IMR-90 (cell line): Measurements from ENCODE around the gene STAC3. TPM values are rescaled to one million over a fixed set of nuclear protein-coding genes. Genes with fewer than 3 reads are reported as not detected.

Source experiments
- ATAC-seq: fragments of 200-7000 bp; cut with Tn5 transposase; 2 replicates; pipeline ENCODE4 v1.9.1; 2020; ENCODE audit warnings: low read depth, mild to moderate bottlenecking, moderate library complexity
- BruUV-seq: library from RNA; stranded (reverse); fragments of 400-500 nt; replicated peaks from 2 replicates; lab custom pipeline; 2021; lab: Mats Ljungman, UMichigan
- CTCF ChIA-PET: fragments of 300-600 bp; formaldehyde crosslinking; extraction: SDS; loops from one replicate; lab custom pipeline; 2021; ENCODE audit warnings: antibody characterized with exemption; lab: Yijun Ruan, JAX
- POLR2A ChIA-PET: fragments of 300-600 bp; sonication (Branson Sonifier 250); formaldehyde crosslinking; loops from one replicate; lab custom pipeline; 2022; ENCODE audit warnings: antibody characterized with exemption; ENCODE audit not compliant: unreplicated experiment; lab: Charles Lee
- DNase-seq: peaks from one replicate; pipeline ENCODE4 v3.0.0; 2013
- H2AFZ ChIP-seq: replicated peaks from 2 replicates; pipeline ENCODE3; 2013; ENCODE audit warnings: low read length, mild to moderate bottlenecking; ENCODE audit not compliant: poor library complexity
- H2AK5ac ChIP-seq: 2 replicates; pipeline ENCODE4 v1.6.1; 2013; ENCODE audit warnings: low read depth, low read length, inconsistent platforms
- H2AK9ac ChIP-seq: replicated peaks from 2 replicates; pipeline ENCODE3; 2013; ENCODE audit warnings: mild to moderate bottlenecking, low read depth, low read length, moderate library complexity; ENCODE audit not compliant: poor library complexity
- H2BK120ac ChIP-seq: 2 replicates; pipeline ENCODE4 v1.6.1; 2013; ENCODE audit warnings: low read depth, low read length, inconsistent platforms
- H2BK15ac ChIP-seq: 3 replicates; pipeline ENCODE4 v1.6.1; 2013; ENCODE audit warnings: low read depth, low read length, inconsistent platforms
- H2BK20ac ChIP-seq: 2 replicates; pipeline ENCODE4 v1.6.1; 2013; ENCODE audit warnings: low read depth, mild to moderate bottlenecking, inconsistent platforms, low read length, moderate library complexity
- H2BK5ac ChIP-seq: 2 replicates; pipeline ENCODE4 v1.6.1; 2013; ENCODE audit warnings: mild to moderate bottlenecking, low read depth, low read length, inconsistent platforms; ENCODE audit not compliant: poor library complexity, severe bottlenecking
- H3K14ac ChIP-seq: replicated peaks from 2 replicates; pipeline ENCODE4 v1.6.1; 2013; ENCODE audit warnings: low read depth, low read length, inconsistent platforms
- H3K18ac ChIP-seq: 2 replicates; pipeline ENCODE4 v1.6.1; 2013; ENCODE audit warnings: low read depth, low read length, control low read depth
- H3K23ac ChIP-seq: 2 replicates; pipeline ENCODE4 v1.6.1; 2013; ENCODE audit warnings: low read depth, low read length, inconsistent platforms
- H3K27ac ChIP-seq: 2 replicates; pipeline ENCODE4 v1.5.1; 2013; ENCODE audit warnings: mild to moderate bottlenecking, control low read depth, low read length; ENCODE audit not compliant: insufficient read depth
- H3K27me3 ChIP-seq: 2 replicates; pipeline ENCODE4 v1.6.1; 2013; ENCODE audit warnings: low read length; ENCODE audit not compliant: control insufficient read depth, insufficient read depth
- H3K36me3 ChIP-seq: 2 replicates; pipeline ENCODE4 v1.6.1; 2013; ENCODE audit warnings: low read length, mixed read lengths; ENCODE audit not compliant: control insufficient read depth, insufficient read depth
- H3K4ac ChIP-seq: 2 replicates; pipeline ENCODE4 v1.6.1; 2013; ENCODE audit warnings: low read depth, low read length, inconsistent platforms
- H3K4me1 ChIP-seq: 2 replicates; pipeline ENCODE4 v1.6.1; 2013; ENCODE audit warnings: low read length, mixed read lengths; ENCODE audit not compliant: control insufficient read depth, insufficient read depth
- H3K4me2 ChIP-seq: 2 replicates; pipeline ENCODE4 v1.6.1; 2013; ENCODE audit warnings: low read depth, mild to moderate bottlenecking, control low read depth, low read length, moderate library complexity
- H3K4me3 ChIP-seq: 2 replicates; pipeline ENCODE4 v1.5.1; 2013; ENCODE audit warnings: low read depth, mild to moderate bottlenecking, control low read depth, low read length, moderate library complexity; ENCODE audit not compliant: insufficient read depth
- H3K56ac ChIP-seq: 2 replicates; pipeline ENCODE4 v1.6.1; 2013; ENCODE audit warnings: low read length, inconsistent platforms; ENCODE audit not compliant: insufficient read depth; ENCODE audit errors: extremely low read depth
- H3K79me1 ChIP-seq, 2 experiments: 2 replicates each; pipeline ENCODE4 v1.6.1; 2013; ENCODE audit warnings: low read length in 2 of 2, inconsistent platforms in 1 of 2, low read depth in 1 of 2
- H3K9ac ChIP-seq: 2 replicates; pipeline ENCODE4 v1.6.1; 2013; ENCODE audit warnings: low read depth, low read length, control low read depth
- H3K9me1 ChIP-seq: 2 replicates; pipeline ENCODE4 v1.6.1; 2013; ENCODE audit warnings: low read length, inconsistent platforms; ENCODE audit not compliant: insufficient read depth
- H3K9me3 ChIP-seq: 2 replicates; pipeline ENCODE4 v1.6.1; 2013; ENCODE audit warnings: low read length; ENCODE audit not compliant: control insufficient read depth, insufficient read depth
- H4K20me1 ChIP-seq: 2 replicates; pipeline ENCODE4 v1.6.1; 2013; ENCODE audit warnings: low read length, inconsistent platforms; ENCODE audit not compliant: insufficient read depth
- H4K5ac ChIP-seq: 2 replicates; pipeline ENCODE4 v1.6.1; 2013; ENCODE audit warnings: mild to moderate bottlenecking, low read depth, low read length, control low read depth
- H4K8ac ChIP-seq, 2 experiments: 2 replicates each; pipeline ENCODE4 v1.6.1; 2013; ENCODE audit warnings: low read depth in 2 of 2, low read length in 2 of 2, control low read depth in 1 of 2, inconsistent platforms in 1 of 2
- H4K91ac ChIP-seq: 2 replicates; pipeline ENCODE4 v1.6.1; 2013; ENCODE audit warnings: low read depth, low read length, inconsistent platforms; ENCODE audit not compliant: insufficient read depth
- BHLHE40 ChIP-seq: fragments of 150-350 bp; IDR thresholded peaks from 2 replicates; pipeline ENCODE4 v1.6.1; 2016; ENCODE audit warnings: mild to moderate bottlenecking, low read depth, low read length
- CEBPB ChIP-seq: IDR thresholded peaks from 2 replicates; pipeline ENCODE4 v1.6.1; 2012; ENCODE audit warnings: low read depth, low read length, improper control_type of control experiment
- CHD1 ChIP-seq: IDR thresholded peaks from 2 replicates; pipeline ENCODE4 v1.6.1; 2012; ENCODE audit warnings: low read depth, low read length, improper control_type of control experiment
- FOS ChIP-seq: fragments of 150-350 bp; IDR thresholded peaks from 2 replicates; pipeline ENCODE4 v1.6.1; 2016; ENCODE audit warnings: low read depth, low read length
- MAFK ChIP-seq: IDR thresholded peaks from 2 replicates; pipeline ENCODE4 v1.6.1; 2012; ENCODE audit warnings: low read depth, low read length, improper control_type of control experiment
- MAZ ChIP-seq: IDR thresholded peaks from 2 replicates; pipeline ENCODE4 v1.6.1; 2012; ENCODE audit warnings: low read depth, mild to moderate bottlenecking, low read length, improper control_type of control experiment, moderate library complexity, borderline replicate concordance
- MXI1 ChIP-seq: IDR thresholded peaks from 2 replicates; pipeline ENCODE4 v1.6.1; 2012; ENCODE audit warnings: low read depth, mild to moderate bottlenecking, low read length, moderate library complexity, borderline replicate concordance
- NFE2L2 ChIP-seq: fragments of 150-350 bp; IDR thresholded peaks from 2 replicates; pipeline ENCODE4 v1.6.1; 2016; ENCODE audit warnings: low read depth, mild to moderate bottlenecking, low read length
- POLR2A ChIP-seq: IDR thresholded peaks from 2 replicates; pipeline ENCODE4 v1.6.1; 2012; ENCODE audit warnings: mild to moderate bottlenecking, low read depth, low read length
- RAD21 ChIP-seq: IDR thresholded peaks from 2 replicates; pipeline ENCODE4 v1.6.1; 2012; ENCODE audit warnings: low read length, improper control_type of control experiment
- RCOR1 ChIP-seq: IDR thresholded peaks from 2 replicates; pipeline ENCODE4 v1.6.1; 2012; ENCODE audit warnings: mild to moderate bottlenecking, low read length, improper control_type of control experiment; ENCODE audit not compliant: insufficient replicate concordance
- RFX5 ChIP-seq: IDR thresholded peaks from 2 replicates; pipeline ENCODE4 v1.8.0; 2012; ENCODE audit warnings: low read depth, mild to moderate bottlenecking, low read length, moderate library complexity
- SMC3 ChIP-seq: fragments of 150-350 bp; IDR thresholded peaks from 2 replicates; pipeline ENCODE4 v1.6.1; 2016; ENCODE audit warnings: low read depth, mild to moderate bottlenecking, antibody characterized with exemption, low read length, moderate library complexity
- WGBS, 2 experiments: methylation state at CpG; one replicate each; pipeline versions ENCODE4 v1.1.5 to v1.1.7; 2013; ENCODE audit warnings: missing lambda C conversion rate in 2 of 2; ENCODE audit not compliant: insufficient read length in 1 of 2; ENCODE audit errors: extremely low coverage in 2 of 2; 5-methylcytosine and 5-hydroxymethylcytosine counted together
- dilution Hi-C: fragments of 300-500 bp; cut with HindIII; formaldehyde crosslinking; loops from one replicate; pipeline ENCODE4 v1.14.3; 2018; ENCODE audit warnings: low sequenced_read_pairs; ENCODE audit not compliant: unreplicated experiment
- in situ Hi-C: fragments of 300-500 bp; cut with MboI; formaldehyde crosslinking; loops from 3 replicates; pipeline ENCODE4 v1.14.3; 2019; ENCODE audit warnings: low sequenced_read_pairs, inconsistent platforms, mixed read lengths
- intact Hi-C: fragments of 100-400 bp; cut with micrococcal nuclease; formaldehyde crosslinking; loops from 2 replicates; pipeline ENCODE4 v1.10.0; 2022
- polyA plus RNA-seq, 3 experiments: library from polyadenylated mRNA; depleted of rRNA; stranded (reverse); fragments of >200 nt; gene quantifications; 2 replicates each; pipeline ENCODE4 v1.2.3, GENCODE V29; 2012; ENCODE audit warnings: low replicate concordance in 1 of 3
- total RNA-seq: library from RNA; depleted of rRNA; stranded (reverse); fragments of >200 nt; gene quantifications from 2 replicates; pipeline ENCODE4 v1.2.3, GENCODE V29; 2012
- TF ChIP-seq, protein P1 (sequence below): conservative IDR thresholded peaks from 2 replicates; pipeline ENCODE4 v1.5.1; 2012; ENCODE audit warnings: mild to moderate bottlenecking, low read depth, low read length, improper control_type of control experiment
- TF ChIP-seq, protein P2 (sequence below): fragments of 150-350 bp; IDR thresholded peaks from 2 replicates; pipeline ENCODE4 v1.6.1; 2017; ENCODE audit warnings: mild to moderate bottlenecking, antibody characterized with exemption, low read length, low read depth
- TF ChIP-seq, protein P3 (sequence below): fragments of 150-350 bp; IDR thresholded peaks from 2 replicates; pipeline ENCODE4 v1.6.1; 2016; ENCODE audit warnings: low read depth, mild to moderate bottlenecking, low read length, moderate library complexity, borderline replicate concordance

STAC3 gene
- total and polyA plus RNA-seq, 2 of the 4 experiments (the other 2 are of a cell fraction): 0.18 to 0.67 TPM

DNA sequence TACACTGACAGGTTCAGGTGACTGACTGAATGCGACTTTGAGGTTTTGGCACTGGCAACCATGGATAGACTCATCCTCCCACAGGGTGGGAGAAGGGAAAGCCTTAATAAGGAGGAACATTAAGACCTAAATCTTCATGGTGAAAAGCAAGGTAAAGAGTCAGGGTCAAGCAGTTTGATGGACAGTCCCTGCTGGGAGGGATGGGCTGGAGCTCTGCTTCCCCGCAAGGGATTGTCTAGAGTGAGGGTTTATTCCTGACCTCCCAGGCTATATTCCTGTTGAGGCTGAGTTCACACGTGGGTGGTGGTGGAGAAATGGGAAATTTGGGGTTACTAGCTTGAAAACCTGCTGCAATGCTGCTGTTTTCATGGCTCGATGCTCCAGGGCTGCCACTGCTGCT lies 9.4 kb upstream of the STAC3 start:
- no peak overlapping the region; the same call in 1 of the 2 replicates for H3K23ac ChIP-seq
- H3K36me3 ChIP-seq: peaks cover 30% of the 10 kb centered on the region
- in situ Hi-C loops (no loop called here), dilution Hi-C loops (no loop called here), intact Hi-C loops (no loop called here)
- no peak overlapping the region for H4K91ac ChIP-seq
- no peak for DNase-seq
- H4K5ac ChIP-seq: no peak overlapping the region
- no peak overlapping the region for H3K4ac ChIP-seq
- peaks cover 6% of the 10 kb centered on the region; the same call in 1 of the 2 replicates for H3K9me1 ChIP-seq
- ChIA-PET CTCF (interaction anchor here (0.9 to 1.4 kb wide), 3 partner anchors 13 to 193 kb away, joined by 3 to 4 read pairs (median 4); no protein-coding TSS in a partner anchor), POLR2A (no interaction called here)
- H2AK9ac ChIP-seq: no peak overlapping the region
- H4K8ac ChIP-seq: no peak overlapping the region
- no peaks in the 10 kb centered on the region; the same call in 1 of the 2 replicates for H4K20me1 ChIP-seq
- WGBS, 2 experiments: 100% methylated on average over 2 of the region's 4 CpGs; no CpG with 5 or more reads in 1 of the 2 experiments
- H3K4me1 ChIP-seq: no peaks in the 10 kb centered on the region; the same call in 1 of the 2 replicates
- no peak overlapping the region for H2BK20ac ChIP-seq
- no peak overlapping the region for H3K4me2 ChIP-seq
- BruUV-seq: no TSS peak
- no peak overlapping the region for H2BK15ac ChIP-seq
- peaks cover 0 to 15% of the 10 kb centered on the region in 2 experiments; a peak in 1 of 4 replicates for H3K79me1 ChIP-seq
- ATAC-seq: no peak
- H2BK120ac ChIP-seq: no peak overlapping the region
- H3K9me3 ChIP-seq: no peaks in the 10 kb centered on the region
- H3K14ac ChIP-seq: no peak overlapping the region
- no peaks in the 10 kb centered on the region for H3K27me3 ChIP-seq
- no peak overlapping the region for H2AFZ ChIP-seq
- no peak overlapping the region for H2BK5ac ChIP-seq
- no peak overlapping the region for H3K56ac ChIP-seq
- TF ChIP-seq BHLHE40 (no peak), MAFK (no peak), MXI1 (no peak), RCOR1 (no peak), RFX5 (no peak), MAZ (no peak), CEBPB (no peak), RAD21 (no peak), NFE2L2 (no peak), POLR2A (no peak), FOS (no peak), CHD1 (no peak), SMC3 (no peak)
- TF ChIP-seq, protein P1, sequence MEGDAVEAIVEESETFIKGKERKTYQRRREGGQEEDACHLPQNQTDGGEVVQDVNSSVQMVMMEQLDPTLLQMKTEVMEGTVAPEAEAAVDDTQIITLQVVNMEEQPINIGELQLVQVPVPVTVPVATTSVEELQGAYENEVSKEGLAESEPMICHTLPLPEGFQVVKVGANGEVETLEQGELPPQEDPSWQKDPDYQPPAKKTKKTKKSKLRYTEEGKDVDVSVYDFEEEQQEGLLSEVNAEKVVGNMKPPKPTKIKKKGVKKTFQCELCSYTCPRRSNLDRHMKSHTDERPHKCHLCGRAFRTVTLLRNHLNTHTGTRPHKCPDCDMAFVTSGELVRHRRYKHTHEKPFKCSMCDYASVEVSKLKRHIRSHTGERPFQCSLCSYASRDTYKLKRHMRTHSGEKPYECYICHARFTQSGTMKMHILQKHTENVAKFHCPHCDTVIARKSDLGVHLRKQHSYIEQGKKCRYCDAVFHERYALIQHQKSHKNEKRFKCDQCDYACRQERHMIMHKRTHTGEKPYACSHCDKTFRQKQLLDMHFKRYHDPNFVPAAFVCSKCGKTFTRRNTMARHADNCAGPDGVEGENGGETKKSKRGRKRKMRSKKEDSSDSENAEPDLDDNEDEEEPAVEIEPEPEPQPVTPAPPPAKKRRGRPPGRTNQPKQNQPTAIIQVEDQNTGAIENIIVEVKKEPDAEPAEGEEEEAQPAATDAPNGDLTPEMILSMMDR: no peak
- TF ChIP-seq, protein P2, sequence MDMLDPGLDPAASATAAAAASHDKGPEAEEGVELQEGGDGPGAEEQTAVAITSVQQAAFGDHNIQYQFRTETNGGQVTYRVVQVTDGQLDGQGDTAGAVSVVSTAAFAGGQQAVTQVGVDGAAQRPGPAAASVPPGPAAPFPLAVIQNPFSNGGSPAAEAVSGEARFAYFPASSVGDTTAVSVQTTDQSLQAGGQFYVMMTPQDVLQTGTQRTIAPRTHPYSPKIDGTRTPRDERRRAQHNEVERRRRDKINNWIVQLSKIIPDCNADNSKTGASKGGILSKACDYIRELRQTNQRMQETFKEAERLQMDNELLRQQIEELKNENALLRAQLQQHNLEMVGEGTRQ: no peak
- TF ChIP-seq, protein P3, sequence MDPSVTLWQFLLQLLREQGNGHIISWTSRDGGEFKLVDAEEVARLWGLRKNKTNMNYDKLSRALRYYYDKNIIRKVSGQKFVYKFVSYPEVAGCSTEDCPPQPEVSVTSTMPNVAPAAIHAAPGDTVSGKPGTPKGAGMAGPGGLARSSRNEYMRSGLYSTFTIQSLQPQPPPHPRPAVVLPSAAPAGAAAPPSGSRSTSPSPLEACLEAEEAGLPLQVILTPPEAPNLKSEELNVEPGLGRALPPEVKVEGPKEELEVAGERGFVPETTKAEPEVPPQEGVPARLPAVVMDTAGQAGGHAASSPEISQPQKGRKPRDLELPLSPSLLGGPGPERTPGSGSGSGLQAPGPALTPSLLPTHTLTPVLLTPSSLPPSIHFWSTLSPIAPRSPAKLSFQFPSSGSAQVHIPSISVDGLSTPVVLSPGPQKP: no peak
- no peak overlapping the region for H2AK5ac ChIP-seq
- H3K27ac ChIP-seq: no peak overlapping the region
- H3K4me3 ChIP-seq: no peak overlapping the region
- H3K18ac ChIP-seq: no peak overlapping the region
- no peak overlapping the region for H3K9ac ChIP-seq
